SK-N-MC (cell line): ENCODE data around the gene MTNR1B.

ENCODE experiments used
- DNase-seq: peaks from one replicate; pipeline ENCODE4 v3.0.0-alpha.2; 2011; ENCODE audit warnings: low read depth, low spot score
- H3K27ac ChIP-seq: fragments of 200-600 bp; sonication (generic); 2 replicates; pipeline ENCODE4 v1.5.1; 2016; ENCODE audit warnings: mixed run types
- H3K36me3 ChIP-seq: fragments of 200-600 bp; sonication (generic); 2 replicates; pipeline ENCODE4 v1.6.1; 2017; ENCODE audit warnings: antibody characterized with exemption, low read length, mixed read lengths; ENCODE audit not compliant: insufficient read depth
- H3K4me3 ChIP-seq: fragments of 200-600 bp; sonication (generic); 2 replicates; pipeline ENCODE4 v1.5.1; 2016
- H3K9ac ChIP-seq: fragments of 200-600 bp; sonication (generic); 2 replicates; pipeline ENCODE4 v1.8.0; 2017; ENCODE audit warnings: mixed run types, mixed read lengths; ENCODE audit not compliant: insufficient read length
- H3K9me3 ChIP-seq: fragments of 200-600 bp; sonication (generic); 2 replicates; pipeline ENCODE4 v1.6.1; 2017; ENCODE audit warnings: low read depth, mild to moderate bottlenecking, antibody characterized with exemption, low read length, moderate library complexity, mixed read lengths
- EZH2 ChIP-seq: fragments of 200-600 bp; sonication (generic); IDR thresholded peaks from one replicate; pipeline ENCODE4 v1.6.1; 2017; ENCODE audit warnings: antibody characterized with exemption
- FOXP2 ChIP-seq: optimal IDR thresholded peaks from 2 replicates; pipeline ENCODE3; 2011; ENCODE audit warnings: mild to moderate bottlenecking, moderate library complexity; ENCODE audit not compliant: insufficient read depth; ENCODE audit errors: extremely low read length, control extremely low read depth
- POLR2AphosphoS5 ChIP-seq: IDR thresholded peaks from 2 replicates; pipeline ENCODE4 v1.6.1; 2012; ENCODE audit warnings: mild to moderate bottlenecking, low read depth, low read length, borderline replicate concordance

MTNR1B gene

DNA sequence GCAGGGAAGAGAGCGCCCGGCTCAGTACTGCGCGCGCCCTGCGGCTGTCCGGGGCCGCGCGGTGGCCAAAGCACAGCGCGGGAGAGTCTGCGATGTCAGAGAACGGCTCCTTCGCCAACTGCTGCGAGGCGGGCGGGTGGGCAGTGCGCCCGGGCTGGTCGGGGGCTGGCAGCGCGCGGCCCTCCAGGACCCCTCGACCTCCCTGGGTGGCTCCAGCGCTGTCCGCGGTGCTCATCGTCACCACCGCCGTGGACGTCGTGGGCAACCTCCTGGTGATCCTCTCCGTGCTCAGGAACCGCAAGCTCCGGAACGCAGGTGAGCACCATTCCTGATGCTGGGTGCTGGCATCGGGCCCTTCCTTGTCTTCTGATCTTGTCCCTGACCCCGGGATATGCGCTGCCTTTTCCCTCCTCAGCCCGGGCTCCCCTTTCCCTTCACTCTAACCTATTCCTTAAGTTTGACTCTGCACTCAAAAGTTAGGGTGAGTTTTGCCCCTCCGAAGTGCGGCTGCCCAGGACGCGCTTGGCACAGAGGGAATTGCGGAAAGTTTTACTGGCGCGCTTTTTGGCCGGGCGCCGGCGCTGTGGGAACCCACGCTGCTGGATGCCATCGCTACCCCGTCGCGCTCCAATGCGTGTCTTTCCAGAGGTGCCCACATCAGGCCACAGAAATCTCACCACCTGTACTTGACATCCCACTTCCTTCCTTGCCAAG, at the start of gene MTNR1B:
Gene MTNR1B (plus strand): TSS at position 18 of the 714 bp plus-strand sequence. CDS start 75 bp downstream, at position 93.
- Histone ChIP-seq H3K36me3 (no peaks in the 10 kb centered on the region), H3K4me3 (no peak within 1 kb of the TSS), H3K9me3 (no peaks in the 10 kb centered on the region), H3K9ac (no peak within 1 kb of the TSS), H3K27ac (no peak within 1 kb of the TSS)
- TF ChIP-seq FOXP2 (no peak), EZH2 (no peak), POLR2AphosphoS5 (no peak)
- DNase-seq, result no peak

DNA sequence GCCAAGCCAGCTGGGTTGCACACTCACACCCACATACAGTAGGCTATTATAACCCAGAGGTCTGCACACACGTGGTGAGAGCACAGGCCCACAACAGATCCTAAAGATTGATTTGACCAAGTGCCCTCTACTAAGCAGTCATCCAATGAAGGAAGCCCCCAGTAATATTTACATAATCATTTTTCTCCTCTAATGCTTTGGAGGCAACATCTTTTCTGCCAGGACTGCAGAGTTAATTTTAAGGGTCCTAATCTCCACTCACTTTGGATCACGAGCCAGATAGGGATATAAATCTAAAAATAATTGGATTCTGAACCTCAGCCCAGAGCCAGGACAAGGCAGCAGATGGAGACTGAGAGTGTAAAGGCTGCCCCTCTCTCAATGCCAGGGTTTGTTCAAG, 49.1 kb upstream of the MTNR1B start:
- no peak for TF ChIP-seq POLR2AphosphoS5
- no peak for TF ChIP-seq EZH2
- TF ChIP-seq FOXP2, result no peak
- DNase-seq, result no peak
- Histone ChIP-seq H3K4me3 (no peak overlapping the region), H3K9ac (no peak overlapping the region), H3K27ac (no peak overlapping the region), H3K36me3 (no peaks in the 10 kb centered on the region), H3K9me3 (0 out of 2 replicates have a peak, but pooled peaks cover 2% of the 10 kb centered on the region)

DNA sequence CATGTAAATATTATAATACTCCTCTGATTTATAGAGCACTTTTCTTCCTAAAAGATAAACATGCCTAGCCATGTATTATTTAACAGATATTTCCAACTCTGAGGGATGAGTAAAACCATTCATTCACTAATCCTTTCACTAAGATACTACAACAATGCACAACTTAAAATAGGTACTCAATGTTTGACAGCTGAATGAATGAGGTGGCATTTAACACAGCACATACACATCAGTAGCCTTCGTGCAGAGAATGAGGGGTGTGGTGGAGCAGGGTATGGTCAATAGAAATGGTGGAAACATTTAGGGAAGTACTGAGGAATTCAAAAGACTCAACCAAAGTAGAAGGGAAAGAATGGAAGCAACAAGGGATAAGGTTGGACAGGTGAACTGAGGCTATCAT, 46.7 kb upstream of the MTNR1B start:
- no peak overlapping the region for H3K27ac ChIP-seq
- H3K9me3 ChIP-seq, result 0 out of 2 replicates have a peak, but pooled peaks cover 4% of the 10 kb centered on the region
- no peak for TF ChIP-seq POLR2AphosphoS5
- no peak for TF ChIP-seq EZH2
- TF ChIP-seq FOXP2, result no peak
- DNase-seq, result no peak
- H3K9ac ChIP-seq, result no peak overlapping the region
- no peak overlapping the region for H3K4me3 ChIP-seq
- no peaks in the 10 kb centered on the region for H3K36me3 ChIP-seq

DNA sequence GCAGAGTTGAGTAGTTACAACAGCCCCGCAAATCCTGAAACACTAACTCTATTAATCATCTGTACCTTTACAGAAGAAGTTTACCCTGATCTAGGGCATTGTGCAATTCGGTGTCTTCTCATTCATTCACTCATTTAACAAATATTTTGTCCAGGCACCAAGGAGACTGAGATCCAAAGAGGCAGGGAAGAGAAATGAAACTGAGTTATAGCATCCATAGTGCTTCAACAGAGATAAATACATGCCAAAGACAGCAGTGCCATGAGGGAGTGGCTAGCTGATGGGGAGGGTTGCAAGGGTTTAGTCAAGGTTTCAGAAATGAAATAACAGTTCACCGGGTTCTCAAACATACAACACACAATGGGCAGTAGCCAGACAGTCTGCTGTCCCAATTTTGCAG, 40.2 kb upstream of the MTNR1B start:
- TF ChIP-seq POLR2AphosphoS5 (no peak), EZH2 (no peak)
- H3K9ac ChIP-seq, result no peak overlapping the region

DNA sequence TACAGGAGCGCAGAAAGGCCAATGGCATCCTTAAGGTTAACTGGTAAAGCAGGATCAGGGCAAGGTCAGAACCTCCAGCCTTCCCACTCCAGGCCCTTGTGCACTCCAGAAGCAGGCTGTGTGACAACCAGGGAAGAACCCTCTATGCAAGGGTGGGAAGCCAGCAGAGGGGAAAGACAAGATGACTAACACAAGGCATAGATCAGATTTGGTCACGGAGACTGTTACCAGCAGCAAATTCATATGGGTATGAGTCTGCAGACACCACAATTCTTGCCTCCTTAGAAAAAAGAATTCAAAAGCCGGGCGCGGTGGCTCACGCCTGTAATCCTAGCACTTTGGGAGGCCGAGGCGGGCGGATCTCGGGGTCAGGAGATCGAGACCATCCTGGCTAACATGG, 39.8 kb upstream of the MTNR1B start:
- H3K4me3 ChIP-seq, result no peak overlapping the region
- 0 out of 2 replicates have a peak, but pooled peaks cover 4% of the 10 kb centered on the region for H3K9me3 ChIP-seq
- no peaks in the 10 kb centered on the region for H3K36me3 ChIP-seq
- TF ChIP-seq EZH2, result no peak
- TF ChIP-seq FOXP2, result no peak
- no peak for TF ChIP-seq POLR2AphosphoS5
- no peak for DNase-seq
- H3K27ac ChIP-seq, result no peak overlapping the region
- no peak overlapping the region for H3K9ac ChIP-seq

More for the DNA sequence above, 40.2 kb upstream of the MTNR1B start:
- Histone ChIP-seq H3K36me3 (no peaks in the 10 kb centered on the region), H3K4me3 (no peak overlapping the region), H3K9me3 (0 out of 2 replicates have a peak, but pooled peaks cover 4% of the 10 kb centered on the region), H3K27ac (no peak overlapping the region)
- DNase-seq, result no peak

DNA sequence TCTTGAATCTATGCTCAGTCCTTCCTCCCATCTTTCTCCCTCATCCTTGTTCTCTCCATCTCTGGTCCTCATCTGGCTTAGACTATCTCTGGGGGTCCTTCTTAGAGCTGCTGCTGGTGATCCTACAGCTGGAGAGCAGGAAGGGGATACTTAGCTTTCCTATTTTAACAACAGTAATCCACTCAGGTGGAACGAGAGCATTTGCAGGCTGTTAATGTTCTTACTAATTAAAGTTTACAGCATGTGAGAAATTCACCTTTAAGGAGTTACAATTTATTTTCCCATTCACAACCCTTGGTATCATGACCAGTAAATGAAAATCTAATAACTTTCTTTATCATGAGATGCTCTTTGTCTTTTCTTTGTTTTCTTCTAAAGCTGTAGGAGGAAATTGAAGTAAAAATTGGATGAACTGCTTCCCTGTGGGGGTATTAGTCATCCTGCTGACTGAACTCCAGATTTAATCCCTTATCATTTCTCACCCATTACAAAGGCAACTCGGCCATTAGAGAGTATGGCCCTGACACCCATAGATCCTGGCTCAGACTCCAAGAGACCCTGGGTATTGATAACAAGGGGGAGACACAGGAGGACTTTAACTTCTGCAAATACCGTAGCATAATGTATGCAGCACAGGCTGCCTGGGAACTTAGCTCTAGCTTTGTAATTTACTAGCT, 37.6 kb upstream of the MTNR1B start:
- TF ChIP-seq POLR2AphosphoS5 (no peak), EZH2 (no peak), FOXP2 (no peak)
- Histone ChIP-seq H3K4me3 (no peak overlapping the region), H3K36me3 (no peaks in the 10 kb centered on the region), H3K9ac (no peak overlapping the region), H3K9me3 (no peaks in the 10 kb centered on the region), H3K27ac (no peak overlapping the region)
- no peak for DNase-seq

DNA sequence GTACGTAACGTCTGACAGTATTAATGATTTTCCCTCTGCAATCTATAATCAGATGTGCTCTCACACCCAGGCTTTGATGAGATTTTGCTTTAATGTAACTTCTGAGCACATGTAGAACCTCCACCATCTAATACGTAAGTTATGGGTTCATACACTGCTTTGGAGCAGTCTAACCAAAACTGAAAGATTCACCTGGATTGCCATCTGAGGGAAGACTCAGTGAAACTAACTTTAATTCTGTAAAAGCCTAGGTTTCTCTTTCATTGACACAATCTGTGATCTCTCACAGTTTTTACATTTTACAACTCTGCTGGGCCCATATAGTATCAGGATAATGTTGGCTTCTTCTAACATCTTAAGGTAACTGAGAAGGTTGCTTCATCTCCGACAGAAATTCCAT, 30.1 kb upstream of the MTNR1B start:
- TF ChIP-seq EZH2 (no peak), POLR2AphosphoS5 (no peak), FOXP2 (no peak)
- Histone ChIP-seq H3K27ac (no peak overlapping the region), H3K36me3 (no peaks in the 10 kb centered on the region), H3K4me3 (no peak overlapping the region), H3K9ac (no peak overlapping the region), H3K9me3 (no peaks in the 10 kb centered on the region)
- no peak for DNase-seq

DNA sequence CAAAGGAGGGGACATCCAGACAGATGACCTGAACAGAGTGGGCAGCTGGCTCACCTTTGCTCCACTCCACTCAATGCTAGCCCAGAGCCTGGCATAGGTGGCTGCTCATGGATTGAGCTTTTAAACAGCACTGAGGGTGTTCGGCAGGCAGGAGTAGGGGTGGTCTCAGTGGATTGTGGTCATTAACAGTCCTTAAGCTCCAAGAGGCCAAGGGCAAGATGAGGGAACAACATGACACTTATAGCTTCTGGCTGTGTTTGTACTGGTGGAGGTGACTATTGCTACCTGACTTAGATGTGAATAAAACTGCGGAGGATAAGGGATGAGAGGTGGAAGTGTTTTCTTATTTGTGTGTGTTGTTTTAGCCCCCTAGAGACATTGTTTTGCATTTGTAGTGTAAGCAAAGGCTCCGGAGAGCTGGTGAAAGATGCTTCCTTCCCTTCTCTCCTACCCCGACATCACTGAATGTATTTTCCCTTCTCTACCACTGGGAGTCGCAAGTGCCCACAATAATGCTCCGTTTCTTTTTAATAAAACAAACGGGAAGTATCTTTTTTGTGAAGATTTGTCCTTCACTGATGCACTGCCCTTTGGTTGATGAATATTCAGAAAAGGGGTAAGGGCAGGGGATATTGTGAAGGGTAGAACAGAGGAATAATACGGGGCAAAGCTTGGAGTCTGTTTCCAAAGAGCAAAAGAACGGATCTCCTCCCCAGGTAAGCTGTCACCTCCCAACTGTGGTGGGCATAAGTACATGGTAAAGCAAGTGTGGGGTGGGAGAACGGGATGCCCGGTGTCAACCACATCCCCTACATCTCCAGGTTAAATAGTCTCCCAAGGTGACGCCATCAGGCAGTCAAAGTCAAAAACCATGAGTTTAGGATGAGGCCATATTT, 27.5 kb upstream of the MTNR1B start:
- TF ChIP-seq FOXP2, result no peak
- no peak for TF ChIP-seq POLR2AphosphoS5
- no peak for TF ChIP-seq EZH2
- H3K4me3 ChIP-seq, result no peak overlapping the region
- H3K9me3 ChIP-seq, result no peaks in the 10 kb centered on the region
- no peak for DNase-seq
- no peak overlapping the region for H3K9ac ChIP-seq
- H3K27ac ChIP-seq, result no peak overlapping the region
- no peaks in the 10 kb centered on the region for H3K36me3 ChIP-seq
